Vagina (tissue), 2 donors: ENCODE results near the gene LRRN2. TPM values are rescaled to one million over a fixed set of nuclear protein-coding genes. Genes with fewer than 3 reads are reported as not detected.
"Not testable (repeated sequence)": the region's sequence is repeated elsewhere in the genome, so short reads cannot be mapped to it uniquely, and the experiment has no call there.

Experiments
- DNase-seq, 2 donors: peaks; one replicate each; pipeline ENCODE4 v3.0.0-alpha.2; 2017; ENCODE audit errors: extremely low spot score in 2 of 2
- H3K27ac ChIP-seq: fragments of 200-600 bp; sonication (generic); one replicate; pipeline ENCODE4 v1.5.1; 2019
- H3K27me3 ChIP-seq: fragments of 200-600 bp; sonication (generic); one replicate; pipeline ENCODE4 v1.5.1; 2019
- H3K36me3 ChIP-seq, 2 donors: fragments of 200-600 bp; sonication (generic); one replicate each; pipeline ENCODE4 v1.5.1; 2017 to 2019
- H3K4me1 ChIP-seq: fragments of 200-600 bp; sonication (generic); one replicate; pipeline ENCODE4 v1.5.1; 2019
- H3K4me3 ChIP-seq, 2 donors: fragments of 200-600 bp; sonication (generic); 1 replicate in 1 of 2; 2 replicates in 1 of 2; pipeline ENCODE4 v1.5.1; 2016 to 2019
- H3K9me3 ChIP-seq: fragments of 200-600 bp; sonication (generic); one replicate; pipeline ENCODE4 v1.5.1; 2019
- CTCF ChIP-seq, 3 experiments: fragments of 450-650 bp in 2 of 3; fragments of 200-600 bp in 1 of 3; sonication (generic) in 1 of 3; IDR thresholded peaks; one replicate each; pipeline ENCODE4 v1.5.1; 2017 to 2019; ENCODE audit warnings: antibody characterized with exemption in 3 of 3, mild to moderate bottlenecking in 2 of 3, moderate library complexity in 2 of 3
- POLR2A ChIP-seq, 2 donors: fragments of 450-650 bp; IDR thresholded peaks; one replicate each; pipeline ENCODE4 v1.6.1; 2017; ENCODE audit warnings: antibody characterized with exemption in 2 of 2, mild to moderate bottlenecking in 2 of 2, moderate library complexity in 2 of 2
- POLR2AphosphoS5 ChIP-seq, 2 donors: sonication (generic); formaldehyde crosslinking; IDR thresholded peaks; one replicate each; pipeline ENCODE4 v1.9.0; 2017; ENCODE audit warnings: antibody characterized with exemption in 2 of 2, mild to moderate bottlenecking in 2 of 2, low read depth in 1 of 2; ENCODE audit not compliant: insufficient read depth in 1 of 2
- intact Hi-C: fragments of 100-400 bp; cut with DNase I; formaldehyde crosslinking; loops from one replicate; pipeline ENCODE4 v1.15.1; 2023
- total RNA-seq: library from RNA; depleted of rRNA; stranded (reverse); fragments of >200 nt; gene quantifications from one replicate; pipeline ENCODE4 v1.2.3, GENCODE V29; 2016

The LRRN2 gene
- total RNA-seq, 1 donor from 2014 or later: 3.4 TPM

- H3K27ac ChIP-seq: no peak overlapping the region
- H3K4me3 ChIP-seq: no peak overlapping the region
- H3K36me3 ChIP-seq: no peaks in the 10 kb centered on the region
- no peaks in the 10 kb centered on the region for H3K27me3 ChIP-seq
- no peak for TF ChIP-seq CTCF (IDR thresholded peaks at IDR 0.05)
- TF ChIP-seq POLR2A (IDR thresholded peaks at IDR 0.05): no peak
- TF ChIP-seq POLR2AphosphoS5 (IDR thresholded peaks at IDR 0.05; ENCODE audit: insufficient read depth in 1 of 2, low read depth in 1 of 2): no peak
- DNase-seq: no peak
- intact Hi-C loops: no loop called here
- H3K4me1 ChIP-seq: peaks cover 7% of the 10 kb centered on the region
- H3K9me3 ChIP-seq: no peaks in the 10 kb centered on the region
Observed at GRCh38 chr1:204634260-204634910, 51.2 kb downstream of the LRRN2 start.

GRCh38 chr1:204633665-204634064, 51.9 kb downstream of the LRRN2 start:
- intact Hi-C loops: no loop called here
- H3K27ac ChIP-seq: no peak overlapping the region
- TF ChIP-seq CTCF (IDR thresholded peaks at IDR 0.05): no peak
- no peak for TF ChIP-seq POLR2AphosphoS5 (IDR thresholded peaks at IDR 0.05; ENCODE audit: insufficient read depth in 1 of 2, low read depth in 1 of 2)
- TF ChIP-seq POLR2A (IDR thresholded peaks at IDR 0.05): no peak
- no peak for DNase-seq
- H3K4me3 ChIP-seq: no peak overlapping the region
- no peaks in the 10 kb centered on the region for H3K36me3 ChIP-seq
- no peaks in the 10 kb centered on the region for H3K9me3 ChIP-seq
- H3K4me1 ChIP-seq: peaks cover 2% of the 10 kb centered on the region
- H3K27me3 ChIP-seq: no peaks in the 10 kb centered on the region

GRCh38 chr1:204630132-204630905, 55.2 kb downstream of the LRRN2 start:
- TF ChIP-seq CTCF (IDR thresholded peaks at IDR 0.05) (no peak), POLR2A (IDR thresholded peaks at IDR 0.05) (no peak), POLR2AphosphoS5 (IDR thresholded peaks at IDR 0.05; ENCODE audit: insufficient read depth in 1 of 2, low read depth in 1 of 2) (no peak)
- Histone ChIP-seq H3K27me3 (no peaks in the 10 kb centered on the region), H3K36me3 (no peaks in the 10 kb centered on the region), H3K4me3 (no peak overlapping the region), H3K9me3 (no peaks in the 10 kb centered on the region), H3K4me1 (no peaks in the 10 kb centered on the region), H3K27ac (no peak overlapping the region)
- intact Hi-C loops: no loop called here
- DNase-seq: no peak

- H3K4me1 ChIP-seq, H3K4me3 ChIP-seq, H3K27me3 ChIP-seq, DNase-seq, H3K36me3 ChIP-seq, H3K9me3 ChIP-seq, intact Hi-C loops, H3K27ac ChIP-seq: not testable (repeated sequence)
Observed at GRCh38 chr1:204629459-204629858, 56.1 kb downstream of the LRRN2 start.

GRCh38 chr1:204628868-204629267, 56.7 kb downstream of the LRRN2 start:
- intact Hi-C loops: no loop called here
- H3K36me3 ChIP-seq: no peaks in the 10 kb centered on the region
- no peaks in the 10 kb centered on the region for H3K4me1 ChIP-seq
- H3K27me3 ChIP-seq: no peaks in the 10 kb centered on the region
- H3K4me3 ChIP-seq: no peak overlapping the region
- no peaks in the 10 kb centered on the region for H3K9me3 ChIP-seq
- DNase-seq: no peak
- TF ChIP-seq POLR2A (IDR thresholded peaks at IDR 0.05): no peak
- no peak for TF ChIP-seq CTCF (IDR thresholded peaks at IDR 0.05)
- no peak for TF ChIP-seq POLR2AphosphoS5 (IDR thresholded peaks at IDR 0.05; ENCODE audit: insufficient read depth in 1 of 2, low read depth in 1 of 2)
- no peak overlapping the region for H3K27ac ChIP-seq
